ENCODE results near the gene CDK6.
"Not testable (repeated sequence)": the region's sequence is repeated elsewhere in the genome, so short reads cannot be mapped to it uniquely, and the experiment has no call there.

Gene CDK6

DNA sequence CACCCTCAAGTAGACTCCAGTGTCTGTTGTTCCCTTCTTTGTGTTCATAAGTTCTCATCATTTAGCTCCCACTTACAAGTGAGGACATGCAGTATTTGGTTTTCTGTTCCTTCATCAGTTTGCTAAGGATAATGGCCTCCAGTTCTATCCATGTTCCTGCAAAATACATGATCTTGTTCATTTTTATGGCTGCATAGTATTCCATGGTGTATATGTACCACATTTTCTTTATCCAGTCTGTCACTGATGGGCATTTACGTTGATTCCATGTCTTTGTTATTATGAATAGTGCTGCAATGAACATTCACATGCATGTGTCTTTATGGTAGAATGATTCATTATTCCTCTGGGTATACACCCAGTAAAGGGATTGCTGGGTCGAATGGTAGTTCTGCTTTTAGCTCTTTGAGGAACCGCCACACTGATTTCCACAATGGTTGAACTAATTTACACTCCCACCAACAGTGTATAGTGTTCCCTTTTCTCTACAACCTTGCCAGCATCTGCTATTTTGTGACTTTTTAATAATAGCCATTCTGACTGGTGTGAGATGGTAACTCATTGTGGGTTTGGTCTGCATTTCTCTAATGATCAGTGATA is 79.0 kb downstream of the CDK6 start:
- DNase-seq: not testable (repeated sequence)

DNA sequence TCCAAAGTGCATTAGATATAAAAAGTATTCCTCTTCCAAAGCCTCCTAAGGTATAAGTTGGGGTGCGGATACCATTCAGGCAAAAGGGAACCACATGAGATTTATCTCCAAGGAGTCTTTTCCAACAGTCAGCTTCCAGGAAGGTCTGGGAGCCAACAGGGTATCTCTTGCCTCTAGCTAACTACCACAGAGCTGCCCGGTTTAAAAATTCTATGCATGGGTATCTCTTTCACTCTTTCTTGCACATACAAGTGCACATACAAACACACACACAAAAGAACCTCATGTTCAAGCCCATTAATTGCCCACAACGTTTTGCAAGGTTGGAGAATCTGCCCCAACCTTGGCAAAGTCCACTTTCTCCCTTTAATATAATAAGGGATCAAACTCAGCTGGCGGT is 80.7 kb downstream of the CDK6 start:
- no peak for DNase-seq

DNA sequence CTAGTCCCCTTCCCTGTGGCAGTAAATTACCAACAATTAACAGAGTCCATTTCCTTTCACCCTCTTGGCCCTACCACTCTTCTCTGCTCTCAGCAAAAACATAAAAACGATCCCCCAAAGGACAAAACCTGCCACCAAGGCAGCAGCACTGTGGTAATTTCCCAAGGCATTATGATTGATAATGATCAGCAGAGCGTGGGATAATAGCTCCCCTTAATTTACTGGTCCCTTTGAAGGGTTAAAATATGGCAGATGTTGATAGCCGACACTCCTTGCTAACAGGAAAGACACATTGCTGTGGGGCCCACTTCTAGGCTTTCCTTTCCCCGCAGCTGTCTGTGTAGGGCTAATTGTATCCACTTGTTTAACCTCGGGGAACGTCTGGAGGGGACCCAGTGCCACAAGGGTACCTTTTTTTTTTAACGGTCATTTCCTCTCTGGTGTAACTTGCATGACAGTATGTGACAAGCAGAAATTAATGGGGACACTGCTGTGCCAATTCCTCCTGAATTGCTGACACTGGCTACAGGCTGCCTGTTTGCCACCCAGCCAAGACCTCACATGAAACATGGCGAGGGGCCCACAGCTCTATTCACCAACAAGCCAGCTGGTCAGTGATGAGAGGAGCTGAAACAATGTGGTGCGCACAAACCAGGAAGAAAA is 81.3 kb downstream of the CDK6 start:
- no peak for DNase-seq

DNA sequence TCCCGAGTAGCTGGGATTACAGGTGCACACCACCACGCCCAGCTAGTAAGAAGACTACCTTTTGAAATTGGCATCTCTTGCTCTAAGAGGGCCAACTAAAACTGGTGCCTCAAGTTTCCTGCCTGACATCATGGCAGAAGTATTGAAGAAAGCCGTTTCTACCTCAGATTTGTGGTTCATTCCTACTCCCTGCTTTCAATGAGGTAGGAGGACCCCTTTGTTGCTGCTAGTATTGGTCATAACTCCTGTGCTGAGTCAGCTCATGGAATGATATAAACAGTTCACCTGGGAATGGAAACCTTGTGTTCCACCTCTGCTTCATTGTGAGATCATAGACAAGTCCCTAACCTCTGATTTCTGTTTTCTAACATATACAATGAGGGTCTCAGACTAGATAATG is 82.8 kb downstream of the CDK6 start:
- no peak for DNase-seq

DNA sequence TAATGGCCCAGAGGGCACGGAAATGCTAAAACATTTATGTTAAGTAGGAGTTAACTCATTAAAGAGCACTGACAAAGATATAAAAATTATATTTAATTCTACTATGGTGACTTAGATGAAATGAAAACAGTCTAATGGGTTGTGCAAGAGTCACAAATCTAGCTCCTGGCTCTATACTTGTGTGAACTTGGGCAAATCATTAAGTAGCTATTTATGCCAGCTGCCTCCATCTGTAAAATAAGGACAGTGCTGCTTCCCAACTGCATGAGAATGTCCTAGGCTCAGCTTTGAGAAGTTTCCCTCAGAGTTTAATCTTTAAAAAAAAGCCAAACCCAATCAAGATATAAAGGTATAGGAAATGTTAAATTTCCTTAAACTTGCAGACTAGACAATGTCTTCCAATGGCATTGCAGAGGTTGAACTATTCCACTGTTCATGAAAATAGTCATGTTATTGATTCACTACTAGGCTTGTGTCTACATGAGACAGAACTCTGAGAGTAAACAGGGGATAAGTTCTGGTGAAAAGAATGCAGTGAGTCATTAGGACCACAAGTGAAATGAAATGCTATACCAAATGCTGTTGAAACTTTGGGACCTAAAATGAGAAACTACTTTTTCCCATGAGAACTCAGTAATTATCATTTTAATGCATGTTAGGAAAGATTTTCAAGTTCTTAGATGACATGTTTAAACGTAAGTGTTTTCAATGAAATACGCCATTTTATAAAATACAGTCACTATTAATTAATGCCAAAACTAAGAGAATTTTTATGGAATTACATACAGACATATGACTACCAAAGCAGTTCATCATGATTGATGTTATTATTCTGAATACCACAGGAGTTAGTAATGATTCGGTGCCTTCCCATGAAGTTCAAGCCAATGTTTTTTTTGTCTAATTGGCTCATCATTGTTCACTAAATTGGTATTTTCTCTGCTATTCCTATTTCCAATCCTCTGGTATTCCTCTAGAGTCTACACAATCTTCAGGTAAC is 84.2 kb downstream of the CDK6 start:
- no peak for DNase-seq

DNA sequence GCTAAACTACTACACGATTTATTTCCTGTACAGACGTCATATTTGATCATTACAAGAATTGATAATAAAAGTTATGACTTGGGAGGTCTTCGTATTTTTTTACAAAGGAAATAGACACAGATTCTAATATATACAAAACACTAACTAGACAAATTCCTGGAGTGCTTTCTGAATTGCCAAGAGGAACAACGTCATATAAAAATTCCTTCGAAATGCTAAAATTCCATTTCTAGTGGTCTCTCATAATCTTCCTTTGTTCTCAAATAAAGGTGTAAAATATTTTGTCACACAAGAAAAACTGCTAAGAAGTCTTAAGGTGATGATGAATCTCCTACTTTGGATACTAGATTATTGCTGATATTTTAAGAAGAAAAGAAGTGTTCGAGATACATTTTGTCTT is 85.4 kb downstream of the CDK6 start:
- DNase-seq: no peak

DNA sequence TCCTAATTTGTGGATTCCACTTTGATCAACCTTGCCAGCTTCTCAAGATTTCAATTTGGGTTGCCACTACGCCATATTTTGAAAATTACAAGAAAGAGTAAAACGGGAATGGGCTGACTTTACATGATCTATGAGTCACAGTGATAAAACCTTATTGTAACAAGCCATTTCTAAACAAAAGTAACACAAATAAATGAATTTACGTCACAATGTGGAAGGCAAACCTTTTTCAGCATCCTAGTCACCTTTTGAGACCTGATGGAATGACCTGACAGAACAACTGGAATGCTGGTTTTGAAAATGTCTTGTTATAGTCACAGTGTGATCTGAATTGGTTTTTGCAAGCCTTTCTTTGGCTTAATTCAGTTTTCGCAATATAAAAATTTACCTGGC is 85.9 kb downstream of the CDK6 start:
- DNase-seq: no peak

DNA sequence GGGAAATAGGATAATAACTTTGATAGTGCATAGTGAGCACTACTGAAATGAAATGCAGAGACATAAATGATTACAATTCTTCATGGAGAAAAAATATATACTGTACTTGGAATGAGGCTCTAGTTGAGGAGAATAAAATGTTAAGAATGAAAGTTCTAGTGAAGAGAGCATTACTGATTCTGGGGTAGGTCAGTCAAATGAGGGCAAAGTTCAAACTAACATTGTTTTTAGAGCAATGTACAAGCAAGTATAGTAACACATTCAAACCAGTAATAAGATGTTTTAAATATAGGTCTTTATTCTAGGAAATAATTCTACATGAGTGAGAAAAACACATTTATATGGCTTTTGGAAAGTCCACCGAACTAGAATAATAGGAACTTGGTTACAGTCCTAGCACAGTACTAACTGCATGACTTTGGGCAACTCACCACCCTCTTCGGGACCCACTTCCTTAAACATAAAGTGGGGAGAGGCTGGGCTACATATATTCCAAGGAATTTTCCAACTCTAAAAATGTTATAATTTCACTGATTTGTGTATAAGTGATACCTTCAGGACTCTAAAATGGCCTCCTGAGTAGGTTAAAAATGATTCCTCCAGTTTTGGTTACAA is 86.4 kb downstream of the CDK6 start:
- no peak for DNase-seq

DNA sequence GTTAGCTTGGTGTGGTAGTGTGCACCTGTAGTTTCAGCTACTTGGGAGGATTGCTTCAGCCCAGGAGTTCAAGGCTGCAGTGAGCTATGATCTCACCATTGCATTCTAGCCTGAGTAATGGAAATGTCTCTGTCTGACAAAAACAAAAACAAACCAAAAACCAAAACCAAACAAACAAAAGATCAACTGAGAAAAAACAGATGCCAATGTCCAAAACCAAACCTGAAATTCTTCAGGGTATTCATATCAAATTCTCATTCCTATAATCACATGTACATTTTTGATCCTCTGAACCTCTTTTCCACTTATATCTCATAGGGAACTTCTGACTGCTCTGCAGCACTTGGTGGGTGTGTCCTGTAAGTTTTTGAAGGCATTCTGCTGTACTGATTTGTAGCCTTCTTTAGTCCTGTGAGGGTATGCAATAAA is 87.0 kb downstream of the CDK6 start:
- DNase-seq: no peak

DNA sequence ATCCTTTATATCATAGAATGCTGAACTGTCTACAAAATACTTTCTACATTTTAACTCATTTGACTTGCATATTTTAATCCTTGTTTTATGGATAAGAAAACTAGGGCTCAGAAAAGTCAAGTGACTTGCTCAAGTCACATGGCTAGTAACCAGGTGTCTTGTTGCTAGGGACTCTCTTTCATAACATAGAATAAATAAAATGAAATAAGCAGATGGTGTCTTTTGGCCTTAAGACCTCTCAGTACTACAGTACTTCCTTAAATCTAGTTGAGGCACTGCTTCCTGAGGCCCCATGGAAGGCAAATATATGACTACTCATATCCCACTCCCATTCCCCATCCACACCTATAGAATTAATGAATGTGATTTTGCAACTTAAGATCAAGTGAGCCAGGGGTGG is 87.9 kb downstream of the CDK6 start:
- no peak for DNase-seq

DNA sequence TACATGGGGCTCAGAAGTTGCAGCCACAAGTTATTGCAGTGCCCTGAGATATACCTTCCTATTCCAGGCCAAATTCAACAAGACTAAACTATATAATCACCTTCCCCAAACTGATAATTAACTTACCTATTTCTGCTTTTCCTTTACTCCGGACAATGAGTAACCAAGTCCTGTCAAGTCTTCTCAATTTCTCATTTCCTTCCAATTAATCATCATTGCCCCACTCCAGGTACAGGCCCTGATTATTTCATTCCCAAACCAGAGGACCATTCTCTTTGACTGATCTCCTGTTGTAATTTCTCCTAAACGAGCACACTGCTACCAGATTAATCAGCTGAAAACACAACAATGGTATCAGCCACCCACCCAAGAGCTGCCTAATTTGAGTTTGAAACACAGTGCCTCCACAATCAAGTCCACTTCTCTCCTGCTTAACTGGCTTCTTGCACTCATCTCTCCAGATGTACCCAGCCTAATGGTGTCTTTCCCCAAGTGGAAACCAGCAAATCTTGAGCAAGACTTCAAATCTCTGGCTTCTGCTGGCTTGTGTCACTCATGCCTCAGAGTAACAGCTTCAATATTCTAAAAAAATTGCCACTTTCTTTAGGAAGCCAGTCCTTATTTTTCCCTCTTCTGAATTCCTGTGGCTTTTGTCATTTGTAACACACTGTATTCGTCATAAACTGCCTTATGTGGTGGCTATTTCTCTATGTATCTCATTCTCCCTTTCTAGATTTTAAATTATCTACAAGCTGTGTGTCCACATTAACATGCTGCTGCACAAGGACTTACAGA is 89.1 kb downstream of the CDK6 start:
- DNase-seq: no peak

DNA sequence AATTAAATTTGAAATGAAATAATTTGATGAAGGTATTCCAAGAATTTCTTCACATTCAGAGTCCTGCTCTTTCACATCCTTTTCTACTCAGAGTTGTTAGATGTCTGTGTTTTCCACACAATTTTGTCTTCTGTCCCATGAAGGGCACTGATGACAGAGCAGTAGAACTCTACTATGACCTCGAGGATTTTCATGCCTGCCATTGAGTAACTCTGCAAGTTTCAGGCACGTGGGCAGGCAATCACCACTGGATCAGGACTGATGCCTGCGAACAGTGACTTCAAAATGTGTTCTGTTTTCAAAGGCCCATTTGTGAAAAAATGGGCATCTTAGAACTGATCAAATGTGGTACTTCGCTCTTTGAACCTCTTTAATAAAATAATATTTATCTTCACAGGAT is 91.1 kb downstream of the CDK6 start:
- no peak for DNase-seq

DNA sequence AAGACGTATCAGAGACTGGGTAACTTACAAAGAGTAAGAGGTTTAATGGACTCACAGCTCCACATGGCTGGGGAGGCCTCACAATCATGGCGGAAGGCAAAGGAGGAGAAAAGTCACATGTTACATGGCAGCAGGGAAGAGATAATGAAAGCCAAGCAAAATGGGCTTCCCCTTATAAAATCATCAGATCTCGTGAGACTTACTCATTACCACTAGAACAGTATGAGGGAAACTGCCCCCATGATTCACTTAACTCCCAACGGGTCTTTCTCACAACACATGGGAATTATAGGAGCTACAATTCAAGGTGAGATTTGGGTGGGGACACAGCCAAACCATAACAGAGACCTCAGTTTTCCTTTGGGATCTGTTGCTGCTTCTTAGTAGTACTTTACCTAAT is 92.2 kb downstream of the CDK6 start:
- DNase-seq: not testable (repeated sequence)

DNA sequence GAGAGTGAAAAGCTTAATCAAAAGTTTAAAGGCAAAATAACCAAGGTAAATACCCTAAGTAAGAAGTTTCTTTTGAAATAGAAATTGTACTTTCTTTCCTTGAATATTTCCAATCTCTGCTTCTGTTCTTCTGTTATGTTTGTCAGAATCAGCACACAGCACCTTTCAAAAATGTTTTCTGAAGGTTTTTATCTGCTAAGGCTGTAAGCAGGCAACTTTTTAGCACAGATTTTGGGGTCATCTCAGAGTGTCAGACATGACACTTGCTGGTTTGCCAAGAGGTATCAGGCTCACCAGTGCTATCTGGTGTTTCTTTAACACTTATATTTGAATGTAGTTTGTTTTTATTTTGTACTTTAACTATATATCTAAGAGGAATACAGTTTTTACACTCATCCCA is 94.2 kb downstream of the CDK6 start:
- no peak for DNase-seq

DNA sequence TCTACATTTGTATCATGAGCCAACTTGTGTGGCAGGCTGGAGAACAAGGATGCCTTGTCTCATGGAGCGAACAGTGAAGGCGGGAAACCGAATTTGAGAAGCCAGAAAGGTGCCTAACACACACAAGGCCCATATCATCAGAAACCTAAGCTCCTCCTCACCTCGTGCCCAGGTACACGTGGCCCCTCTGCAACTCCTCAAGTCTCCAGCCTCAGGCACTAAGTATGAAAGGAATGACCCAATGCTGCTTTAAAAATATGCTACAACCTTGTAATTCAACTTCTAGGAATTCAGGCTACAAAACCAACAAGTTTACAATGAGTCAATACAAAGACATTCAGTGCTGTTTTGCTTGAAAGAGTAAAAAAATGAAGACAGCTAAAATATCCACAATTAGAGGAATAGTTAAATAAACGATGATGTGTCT is 95.7 kb downstream of the CDK6 start:
- no peak for DNase-seq

DNA sequence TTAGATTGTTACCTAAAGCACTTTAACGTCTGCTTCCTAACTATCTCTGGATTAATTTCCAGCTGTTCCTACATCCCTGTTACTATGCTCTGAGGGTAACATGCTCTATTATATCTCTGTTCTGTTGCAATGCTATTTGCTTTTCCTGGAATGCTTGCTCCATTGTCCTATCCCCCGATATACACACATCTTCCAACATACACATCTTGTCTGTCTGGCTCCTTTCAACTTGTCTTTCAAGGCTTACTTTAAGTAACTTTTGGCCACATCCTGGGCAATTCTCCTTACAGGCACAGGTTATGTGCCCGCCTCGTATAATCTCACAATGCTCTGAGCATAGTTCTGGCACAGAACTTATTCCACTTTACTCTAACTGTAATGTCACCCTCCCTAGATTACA is 96.2 kb downstream of the CDK6 start:
- no peak for DNase-seq

DNA sequence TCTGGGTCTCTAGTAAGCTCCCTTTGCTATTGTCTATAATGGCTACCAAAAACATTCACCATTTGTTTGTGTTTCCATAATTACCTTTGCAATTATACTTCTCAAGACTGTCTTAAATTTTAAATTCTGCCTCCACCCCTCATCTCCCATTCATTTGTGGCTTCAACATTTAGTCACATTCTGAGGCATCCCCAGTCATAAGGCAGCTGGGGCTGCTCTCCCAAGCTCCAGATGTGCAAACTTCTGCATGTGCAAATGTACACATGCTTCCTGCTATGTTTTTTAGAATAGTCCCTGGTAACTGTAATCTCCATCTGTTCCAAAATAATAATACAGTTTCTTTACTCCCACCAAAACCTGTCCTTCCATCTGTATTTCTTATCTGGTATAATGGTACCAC is 97.3 kb downstream of the CDK6 start:
- DNase-seq: no peak

DNA sequence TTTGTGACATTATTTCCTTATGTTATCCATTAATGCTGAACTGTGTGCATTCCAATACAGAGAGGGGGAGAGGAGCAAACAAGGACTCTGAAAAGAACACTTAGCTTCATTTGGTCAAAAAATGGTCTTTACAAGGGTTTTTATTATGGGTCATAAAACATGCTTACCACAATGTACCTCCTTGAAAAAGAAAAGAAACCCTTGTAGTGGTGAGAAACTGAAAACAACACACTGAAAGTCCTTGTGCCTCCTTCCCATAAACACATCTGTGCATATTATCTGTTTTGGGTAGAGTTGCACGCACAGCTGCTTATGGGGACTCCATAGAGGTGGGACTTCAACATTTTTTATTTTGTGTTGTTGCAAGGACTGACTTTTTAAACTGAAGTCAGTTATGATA is 98.7 kb downstream of the CDK6 start:
- DNase-seq: no peak

DNA sequence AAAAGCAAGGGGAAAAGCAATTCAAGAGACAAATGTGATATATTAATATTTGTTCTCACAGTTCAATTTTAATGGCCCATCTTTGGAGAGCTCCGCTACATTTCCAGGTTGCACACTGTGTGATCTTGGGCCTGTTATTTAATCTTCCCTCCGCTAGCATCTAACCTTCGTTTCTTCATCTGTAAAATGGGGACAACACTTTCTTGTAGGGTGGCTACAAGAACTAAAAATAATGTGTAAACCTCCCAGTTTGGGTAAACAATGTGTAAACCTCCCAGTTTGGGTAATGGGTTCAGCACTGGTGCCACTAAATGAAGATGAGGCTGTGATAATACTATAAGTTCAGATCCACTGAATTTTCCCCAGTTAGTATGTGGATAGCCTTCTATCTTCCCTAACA is 99.5 kb downstream of the CDK6 start:
- no peak for DNase-seq

DNA sequence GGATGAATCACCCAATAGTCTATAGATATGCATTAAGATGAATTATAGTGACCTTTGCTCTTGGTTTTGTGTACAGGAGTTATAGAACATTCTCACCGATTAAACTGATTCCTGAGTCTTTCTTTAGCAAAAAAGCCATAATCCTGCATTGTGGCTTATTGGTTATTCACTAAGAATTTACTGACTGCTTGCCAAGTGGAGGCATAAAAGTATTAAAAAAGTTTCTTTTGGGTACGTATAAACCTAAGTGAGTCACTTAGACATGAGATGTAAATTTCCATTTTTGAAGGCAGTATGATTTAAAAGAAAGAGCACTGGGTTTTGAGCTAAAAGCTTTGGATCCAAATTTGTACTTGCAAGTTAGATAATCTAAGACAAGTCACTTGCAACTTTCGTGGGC is 100.7 kb downstream of the CDK6 start:
- no peak for DNase-seq

DNA sequence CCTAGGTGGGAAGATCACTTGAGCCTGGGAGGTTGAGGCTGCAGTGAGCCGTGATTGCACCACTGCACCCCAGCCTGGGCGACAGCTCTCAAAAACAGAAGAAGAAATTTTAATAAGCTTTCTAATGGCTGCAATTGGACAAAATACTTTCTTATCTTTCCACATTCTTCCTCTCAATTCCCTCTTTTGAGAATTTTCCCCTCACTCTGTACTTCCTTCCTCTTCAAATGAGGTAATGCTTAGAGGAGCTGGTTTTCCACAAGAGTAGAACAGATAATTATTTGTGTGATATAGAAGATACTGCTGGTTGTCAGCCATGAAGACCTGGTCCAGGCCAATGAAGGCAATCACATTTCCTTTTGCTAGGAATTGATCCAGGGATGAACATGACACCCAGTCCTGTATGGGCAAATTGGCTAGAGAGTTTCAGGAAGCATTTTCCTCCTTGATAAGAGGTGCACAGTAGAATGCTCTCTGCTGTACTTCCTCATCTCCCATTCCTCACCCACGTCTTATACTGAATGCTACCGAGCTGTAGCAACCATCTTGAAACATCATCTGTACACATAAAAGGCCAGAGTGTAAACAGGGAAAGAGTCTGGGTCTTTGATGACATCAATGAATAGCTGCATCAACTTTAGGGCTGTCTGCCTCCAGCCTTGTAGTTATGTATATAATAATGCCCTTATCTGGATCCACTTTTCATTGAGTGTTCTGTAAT is 103.9 kb downstream of the CDK6 start:
- no peak for DNase-seq

All from activated naive CD4-positive, alpha-beta T cell treated with Interleukin-2 at 50 U/mL for 16 hours (primary cell).